DND-41 (cell line): ENCODE results near the gene CLP1.
"Not testable (repeated sequence)": the region's sequence is repeated elsewhere in the genome, so short reads cannot be mapped to it uniquely, and the experiment has no call there.

Experiments
- ATAC-seq: fragments of 200-7000 bp; cut with Tn5 transposase; 3 replicates; pipeline ENCODE4 v1.9.1; 2021; ENCODE audit warnings: low read depth; ENCODE audit not compliant: insufficient read depth
- DNase-seq: peaks from one replicate; pipeline ENCODE4 v3.0.0-alpha.2; 2020
- H2AFZ ChIP-seq: 2 replicates; pipeline ENCODE4 v1.6.0; 2012; ENCODE audit warnings: low read depth, low read length
- H3K27ac ChIP-seq: 2 replicates; pipeline ENCODE4 v1.5.1; 2012; ENCODE audit warnings: low read length, inconsistent platforms
- H3K27me3 ChIP-seq: fragments of 200-600 bp; sonication (generic); 2 replicates; pipeline ENCODE4 v1.6.0; 2012; ENCODE audit warnings: low read length, mild to moderate bottlenecking, inconsistent platforms; ENCODE audit not compliant: insufficient read depth, poor library complexity
- H3K36me3 ChIP-seq: 2 replicates; pipeline ENCODE4 v1.5.1; 2012; ENCODE audit warnings: low read length, inconsistent platforms; ENCODE audit not compliant: insufficient read depth
- H3K4me1 ChIP-seq: 2 replicates; pipeline ENCODE4 v1.5.1; 2012; ENCODE audit warnings: mild to moderate bottlenecking, low read length; ENCODE audit not compliant: insufficient read depth
- H3K4me2 ChIP-seq: 2 replicates; pipeline ENCODE4 v1.6.0; 2012; ENCODE audit warnings: mild to moderate bottlenecking, moderate library complexity, low read length, inconsistent platforms; ENCODE audit not compliant: insufficient read depth
- H3K4me3 ChIP-seq, 2 experiments: fragments of 200-600 bp in 1 of 2; shearing (Covaris generic) in 1 of 2; 2 replicates each; pipeline ENCODE4 v1.5.1; 2012 to 2016; ENCODE audit warnings: inconsistent platforms in 2 of 2, low read length in 2 of 2, mild to moderate bottlenecking in 2 of 2, low read depth in 1 of 2, moderate library complexity in 1 of 2
- H3K79me2 ChIP-seq: 2 replicates; pipeline ENCODE4 v1.6.0; 2012; ENCODE audit warnings: low read length, inconsistent platforms; ENCODE audit not compliant: insufficient read depth
- H3K9ac ChIP-seq: 2 replicates; pipeline ENCODE4 v1.6.0; 2012; ENCODE audit warnings: low read depth, mild to moderate bottlenecking, inconsistent platforms, low read length, moderate library complexity
- H3K9me3 ChIP-seq: 2 replicates; pipeline ENCODE4 v1.5.1; 2012; ENCODE audit warnings: low read length, moderate library complexity, mild to moderate bottlenecking, inconsistent platforms; ENCODE audit not compliant: insufficient read depth, severe bottlenecking
- H4K20me1 ChIP-seq: 2 replicates; pipeline ENCODE4 v1.6.0; 2012; ENCODE audit warnings: low read length; ENCODE audit not compliant: insufficient read depth
- CTCF ChIP-seq: IDR thresholded peaks from 2 replicates; pipeline ENCODE4 v1.5.1; 2012; ENCODE audit warnings: borderline replicate concordance, low read length, moderate library complexity, mild to moderate bottlenecking; ENCODE audit not compliant: poor library complexity, severe bottlenecking; ENCODE audit errors: extremely low read depth
- EZH2 ChIP-seq: IDR thresholded peaks from 3 replicates; pipeline ENCODE4 v1.6.1; 2012; ENCODE audit warnings: borderline replicate concordance, low read depth, mild to moderate bottlenecking, moderate library complexity, low read length, inconsistent platforms; ENCODE audit not compliant: severe bottlenecking

The CLP1 gene

GRCh38 chr11:57650739-57651090 is 6.8 kb upstream of the CLP1 start:
- H3K4me2 ChIP-seq = no peak overlapping the region
- no peak overlapping the region for H3K4me3 ChIP-seq
- no peak overlapping the region for H3K9ac ChIP-seq
- ATAC-seq (no peak), DNase-seq (no peak)
- no peak overlapping the region for H2AFZ ChIP-seq
- H3K9me3 ChIP-seq = no peaks in the 10 kb centered on the region
- H3K79me2 ChIP-seq = no peaks in the 10 kb centered on the region
- H4K20me1 ChIP-seq = no peaks in the 10 kb centered on the region
- H3K27ac ChIP-seq = no peak overlapping the region
- TF ChIP-seq EZH2 (no peak), CTCF (no peak)
- peaks cover 45% of the 10 kb centered on the region for H3K27me3 ChIP-seq
- H3K36me3 ChIP-seq = no peaks in the 10 kb centered on the region
- peaks cover 50% of the 10 kb centered on the region for H3K4me1 ChIP-seq

- H3K4me2 ChIP-seq = no peak overlapping the region
- H3K27ac ChIP-seq = no peak overlapping the region
- TF ChIP-seq EZH2 (no peak), CTCF (no peak)
- no peak overlapping the region for H3K4me3 ChIP-seq
- H3K79me2 ChIP-seq = no peaks in the 10 kb centered on the region
- no peaks in the 10 kb centered on the region for H4K20me1 ChIP-seq
- DNase-seq (no peak), ATAC-seq (no peak)
- no peaks in the 10 kb centered on the region for H3K36me3 ChIP-seq
- no peaks in the 10 kb centered on the region for H3K9me3 ChIP-seq
- H3K27me3 ChIP-seq = peaks cover 39% of the 10 kb centered on the region
- H3K4me1 ChIP-seq = peaks cover 48% of the 10 kb centered on the region
- no peak overlapping the region for H2AFZ ChIP-seq
- no peak overlapping the region for H3K9ac ChIP-seq
These were observed 6.2 kb upstream of the CLP1 start for GRCh38 chr11:57651408-57651807.

GRCh38 chr11:57652230-57652629 is 5.3 kb upstream of the CLP1 start:
- not testable (repeated sequence) for H3K9ac ChIP-seq, H3K4me2 ChIP-seq, ATAC-seq, H3K9me3 ChIP-seq, H2AFZ ChIP-seq, H3K27ac ChIP-seq, H3K79me2 ChIP-seq, H4K20me1 ChIP-seq, H3K36me3 ChIP-seq, H3K4me3 ChIP-seq
- H3K27me3 ChIP-seq = peaks cover 30% of the 10 kb centered on the region
- peaks cover 48% of the 10 kb centered on the region for H3K4me1 ChIP-seq
- peak; percentile 33 for DNase-seq

- no peak overlapping the region for H3K27ac ChIP-seq
- H3K4me1 ChIP-seq = peaks cover 45% of the 10 kb centered on the region
- H3K27me3 ChIP-seq = peaks cover 26% of the 10 kb centered on the region
- no peak overlapping the region for H3K4me3 ChIP-seq
- peak overlapping the region; percentile 46; the same call in 1 of the 2 replicates for H2AFZ ChIP-seq
- ATAC-seq (no peak), DNase-seq (no peak)
- H3K36me3 ChIP-seq = no peaks in the 10 kb centered on the region
- no peaks in the 10 kb centered on the region for H4K20me1 ChIP-seq
- no peak overlapping the region for H3K4me2 ChIP-seq
- no peak overlapping the region for H3K9ac ChIP-seq
- H3K79me2 ChIP-seq = peaks cover 1% of the 10 kb centered on the region
- TF ChIP-seq EZH2 = no peak
- no peak for TF ChIP-seq CTCF
- no peaks in the 10 kb centered on the region for H3K9me3 ChIP-seq
These were observed 4.9 kb upstream of the CLP1 start for GRCh38 chr11:57652662-57653061.
